Caco-2 (cell line): Measurements from ENCODE around the gene PLXNB2. TPM values are rescaled to one million over a fixed set of nuclear protein-coding genes. Genes with fewer than 3 reads are reported as not detected.
A peak's percentile ranks its signal among the peaks of the same experiment; 100 is the strongest.

Experiments
- BruUV-seq: library from RNA; stranded (reverse); fragments of 400-500 nt; replicated peaks from 2 replicates; lab custom pipeline; 2021; lab: Mats Ljungman, UMichigan
- CTCF ChIA-PET: fragments of 300-600 bp; sonication (Branson Sonifier 250); formaldehyde crosslinking; loops from one replicate; lab custom pipeline; 2022; ENCODE audit warnings: antibody characterized with exemption; lab: Charles Lee
- POLR2A ChIA-PET: fragments of 300-600 bp; sonication (Branson Sonifier 250); formaldehyde crosslinking; loops from one replicate; lab custom pipeline; 2022; ENCODE audit warnings: antibody characterized with exemption; lab: Charles Lee
- DNase-seq, 2 experiments: peaks; one replicate each; pipeline versions ENCODE4 v3.0.0 to v3.0.0-alpha.2; 2020 to 2022
- H3K27me3 ChIP-seq: replicated peaks from 2 replicates; pipeline ENCODE4 v1.6.0; 2011; ENCODE audit warnings: low read length; ENCODE audit not compliant: control insufficient read depth, insufficient read depth
- H3K36me3 ChIP-seq: 2 replicates; pipeline ENCODE4 v1.5.1; 2011; ENCODE audit warnings: low read length; ENCODE audit not compliant: control insufficient read depth, insufficient read depth
- H3K4me1 ChIP-seq: fragments of 250-450 bp; sonication (Bioruptor Pico); 2 replicates; pipeline ENCODE4 v1.5.1; 2020; ENCODE audit warnings: mild to moderate bottlenecking
- H3K4me3 ChIP-seq: 2 replicates; pipeline ENCODE4 v1.5.1; 2011; ENCODE audit warnings: low read depth, mild to moderate bottlenecking, control low read depth, low read length
- H3K9me3 ChIP-seq: fragments of 250-450 bp; sonication (Bioruptor Pico); 2 replicates; pipeline ENCODE4 v1.5.1; 2020; ENCODE audit warnings: mild to moderate bottlenecking, moderate library complexity
- H3K27ac Mint-ChIP-seq: one replicate; pipeline ENCODE4 v1.8.0; 2022; ENCODE audit warnings: mixed read lengths; ENCODE audit not compliant: unreplicated experiment
- H3K27me3 Mint-ChIP-seq: one replicate; pipeline ENCODE4 v1.8.0; 2022; ENCODE audit warnings: mixed read lengths; ENCODE audit not compliant: insufficient read depth, unreplicated experiment
- H3K36me3 Mint-ChIP-seq: one replicate; pipeline ENCODE4 v1.8.0; 2022; ENCODE audit warnings: mild to moderate bottlenecking, mixed read lengths; ENCODE audit not compliant: insufficient read depth, unreplicated experiment
- H3K4me1 Mint-ChIP-seq: one replicate; pipeline ENCODE4 v1.8.0; 2022; ENCODE audit warnings: low read depth, mixed read lengths; ENCODE audit not compliant: unreplicated experiment
- H3K4me3 Mint-ChIP-seq: one replicate; pipeline ENCODE4 v1.8.0; 2022; ENCODE audit warnings: mild to moderate bottlenecking, moderate library complexity, mixed read lengths; ENCODE audit not compliant: unreplicated experiment
- H3K9me3 Mint-ChIP-seq: one replicate; pipeline ENCODE4 v1.8.0; 2022; ENCODE audit warnings: mixed read lengths; ENCODE audit not compliant: unreplicated experiment
- intact Hi-C: fragments of 100-400 bp; cut with micrococcal nuclease; formaldehyde crosslinking; loops from one replicate; pipeline ENCODE4 v1.10.0; 2022; ENCODE audit not compliant: unreplicated experiment
- total RNA-seq: library from RNA; stranded (reverse); gene quantifications from 2 replicates; pipeline ENCODE4 v1.2.3, GENCODE V29; 2022
- TF ChIP-seq, protein P1 (sequence below), 2 experiments: fragments of 200-600 bp in 1 of 2; IDR thresholded peaks; 1 replicate in 1 of 2; 2 replicates in 1 of 2; pipeline versions ENCODE4 v1.5.1 to v1.8.0; 2011 to 2022; ENCODE audit warnings: antibody characterized with exemption in 1 of 2, control low read depth in 1 of 2, inconsistent platforms in 1 of 2, low read depth in 1 of 2, low read length in 1 of 2, mild to moderate bottlenecking in 1 of 2, moderate library complexity in 1 of 2; ENCODE audit not compliant: insufficient read depth in 1 of 2, severe bottlenecking in 1 of 2, unreplicated experiment in 1 of 2

PLXNB2 gene
- total RNA-seq, 1 experiment from 2014 or later: 260 TPM

DNA sequence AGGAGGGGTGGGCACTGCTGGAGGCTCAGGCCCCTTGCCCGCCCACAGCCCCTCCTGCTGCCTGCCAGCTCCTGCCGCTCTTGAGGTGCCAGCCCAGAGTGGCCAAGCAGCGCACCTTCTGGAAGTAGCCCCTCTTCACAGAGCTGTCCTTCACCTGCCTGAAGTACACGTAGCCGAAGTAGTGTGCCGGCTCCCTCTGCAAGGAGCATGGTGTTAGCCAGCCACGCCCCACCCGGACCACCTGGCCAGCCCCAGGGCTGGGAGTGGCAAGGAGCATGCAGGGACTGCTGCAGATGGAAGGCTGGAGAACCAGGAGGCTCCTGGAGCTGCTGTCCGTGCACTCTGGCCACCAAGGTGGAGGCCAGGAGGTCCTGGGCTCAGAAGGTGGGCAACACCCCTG is 9.7 kb upstream of the PLXNB2 start:
- no peaks in the 10 kb centered on the region for H3K27me3 ChIP-seq
- Mint-ChIP-seq H3K27me3 (no peaks in the 10 kb centered on the region), H3K9me3 (no peaks in the 10 kb centered on the region), H3K4me3 (no peak overlapping the region), H3K4me1 (no peaks in the 10 kb centered on the region), H3K36me3 (no peaks in the 10 kb centered on the region), H3K27ac (no peak overlapping the region)
- peak in 1 of 2 experiments; percentile 53 for DNase-seq
- ChIA-PET POLR2A (no interaction called here), CTCF (no interaction called here)
- intact Hi-C loops: no loop called here
- BruUV-seq: no TSS peak
- TF ChIP-seq, protein P1, sequence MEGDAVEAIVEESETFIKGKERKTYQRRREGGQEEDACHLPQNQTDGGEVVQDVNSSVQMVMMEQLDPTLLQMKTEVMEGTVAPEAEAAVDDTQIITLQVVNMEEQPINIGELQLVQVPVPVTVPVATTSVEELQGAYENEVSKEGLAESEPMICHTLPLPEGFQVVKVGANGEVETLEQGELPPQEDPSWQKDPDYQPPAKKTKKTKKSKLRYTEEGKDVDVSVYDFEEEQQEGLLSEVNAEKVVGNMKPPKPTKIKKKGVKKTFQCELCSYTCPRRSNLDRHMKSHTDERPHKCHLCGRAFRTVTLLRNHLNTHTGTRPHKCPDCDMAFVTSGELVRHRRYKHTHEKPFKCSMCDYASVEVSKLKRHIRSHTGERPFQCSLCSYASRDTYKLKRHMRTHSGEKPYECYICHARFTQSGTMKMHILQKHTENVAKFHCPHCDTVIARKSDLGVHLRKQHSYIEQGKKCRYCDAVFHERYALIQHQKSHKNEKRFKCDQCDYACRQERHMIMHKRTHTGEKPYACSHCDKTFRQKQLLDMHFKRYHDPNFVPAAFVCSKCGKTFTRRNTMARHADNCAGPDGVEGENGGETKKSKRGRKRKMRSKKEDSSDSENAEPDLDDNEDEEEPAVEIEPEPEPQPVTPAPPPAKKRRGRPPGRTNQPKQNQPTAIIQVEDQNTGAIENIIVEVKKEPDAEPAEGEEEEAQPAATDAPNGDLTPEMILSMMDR (IDR thresholded peaks at IDR 0.05; ENCODE audit: insufficient read depth in 1 of 2, low read depth in 1 of 2, low read length in 1 of 2, severe bottlenecking in 1 of 2, unreplicated experiment in 1 of 2): no peak
- H3K4me1 ChIP-seq: no peaks in the 10 kb centered on the region
- no peaks in the 10 kb centered on the region for H3K9me3 ChIP-seq
- H3K4me3 ChIP-seq: no peak overlapping the region
- H3K36me3 ChIP-seq: no peaks in the 10 kb centered on the region

DNA sequence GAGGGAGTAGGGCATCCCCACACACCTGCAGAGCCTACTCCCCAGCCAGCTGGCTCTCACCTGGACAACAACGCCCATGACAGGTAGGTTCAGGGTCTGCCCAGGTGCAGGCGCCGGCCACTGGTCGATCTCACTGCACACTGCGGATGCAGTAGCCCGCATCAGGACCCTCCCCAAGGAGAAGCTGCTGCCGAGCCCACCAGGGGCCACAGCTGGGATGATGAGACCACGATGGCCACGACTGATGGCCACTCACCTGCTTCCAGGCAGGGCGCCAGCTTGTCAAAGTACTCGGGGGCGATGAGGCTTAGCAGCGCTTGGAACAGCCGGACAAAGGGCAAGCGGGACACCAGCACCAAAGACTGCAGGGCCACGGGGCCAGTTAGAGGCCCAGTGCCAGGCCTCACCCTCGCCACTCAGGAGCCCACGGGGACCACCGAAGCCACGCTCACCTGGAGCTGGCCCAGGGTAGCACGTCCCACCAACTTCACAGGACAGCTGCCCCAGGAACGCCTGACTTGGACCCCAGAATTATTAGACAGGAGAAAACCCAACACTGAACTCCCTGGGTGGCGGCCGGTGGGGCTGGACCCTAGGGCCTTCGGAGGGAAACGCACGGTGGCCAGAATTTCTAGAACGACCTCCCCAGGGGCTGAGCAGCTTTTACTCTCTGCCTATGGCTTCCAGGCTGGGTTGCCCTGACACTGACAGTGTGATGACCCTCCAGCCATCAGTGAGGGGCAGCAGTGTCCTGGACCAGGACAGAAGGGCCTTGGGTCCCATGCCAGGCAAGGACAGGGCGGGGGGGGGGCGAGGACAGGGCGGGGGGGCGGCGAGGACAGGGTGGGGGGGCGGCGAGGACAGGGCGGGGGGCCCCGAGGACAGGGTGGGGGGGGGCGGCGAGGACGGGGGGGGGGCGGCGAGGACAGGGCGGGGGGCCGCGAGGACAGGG is 8.9 kb upstream of the PLXNB2 start:
- H3K27ac Mint-ChIP-seq: no peak overlapping the region
- intact Hi-C loops: no loop called here
- H3K9me3 Mint-ChIP-seq: no peaks in the 10 kb centered on the region
- ChIA-PET CTCF (interaction anchor here (1.4 kb wide), 1 partner anchor 17 kb away, joined by 3 read pairs; no protein-coding TSS in a partner anchor), POLR2A (no interaction called here)
- DNase-seq: no peak
- no TSS peak for BruUV-seq
- no peaks in the 10 kb centered on the region for H3K9me3 ChIP-seq
- H3K36me3 ChIP-seq: no peaks in the 10 kb centered on the region
- no peaks in the 10 kb centered on the region for H3K4me1 Mint-ChIP-seq
- H3K4me1 ChIP-seq: no peaks in the 10 kb centered on the region
- H3K27me3 ChIP-seq: no peaks in the 10 kb centered on the region
- H3K4me3 Mint-ChIP-seq: no peak overlapping the region
- H3K4me3 ChIP-seq: no peak overlapping the region
- no peaks in the 10 kb centered on the region for H3K36me3 Mint-ChIP-seq
- H3K27me3 Mint-ChIP-seq: no peaks in the 10 kb centered on the region
- TF ChIP-seq, protein P1 (IDR thresholded peaks at IDR 0.05; ENCODE audit: insufficient read depth in 1 of 2, low read depth in 1 of 2, low read length in 1 of 2, severe bottlenecking in 1 of 2, unreplicated experiment in 1 of 2): no peak

DNA sequence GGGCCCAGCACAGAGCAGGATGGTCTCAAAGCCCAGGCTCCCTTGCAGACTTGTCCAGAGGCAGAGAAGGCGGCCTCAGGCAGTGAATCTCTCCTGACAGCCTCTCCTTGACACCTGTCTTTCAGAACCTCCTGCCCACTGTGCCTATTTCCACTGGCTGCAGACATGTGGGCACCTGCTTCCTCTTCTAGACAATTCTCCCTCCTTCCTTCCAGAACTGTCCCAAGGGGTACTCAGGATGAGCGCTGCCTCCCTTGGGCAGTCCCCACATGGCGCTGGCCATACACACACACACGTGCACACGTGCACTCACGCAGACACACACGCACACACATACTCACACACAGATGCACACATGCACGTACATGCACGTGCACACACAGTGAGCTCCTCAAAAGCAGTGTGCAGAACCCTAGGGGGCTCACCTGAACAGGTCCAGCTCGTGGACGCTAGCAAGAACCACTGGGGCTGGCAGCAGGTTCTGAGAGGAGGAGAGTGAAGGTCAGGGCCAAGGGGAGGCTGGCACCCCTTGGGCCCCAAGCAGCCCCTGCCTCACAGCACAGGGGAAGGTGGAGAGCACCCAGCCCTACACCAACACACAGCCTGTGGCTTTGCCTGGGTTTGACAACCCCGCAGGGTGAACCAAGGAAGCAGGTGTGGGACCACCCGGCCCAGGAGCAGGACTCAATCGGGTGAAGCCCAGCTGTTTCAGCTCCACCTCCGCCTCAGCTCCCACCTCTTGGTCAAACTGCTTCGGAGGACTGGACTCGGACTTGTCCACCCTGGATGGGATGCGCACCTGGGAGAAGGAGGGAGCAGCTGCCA is 8.1 kb upstream of the PLXNB2 start:
- H3K27ac Mint-ChIP-seq: no peak overlapping the region
- ChIA-PET CTCF (interaction anchor here (1.4 kb wide), 1 partner anchor 16 kb away, joined by 3 read pairs; no protein-coding TSS in a partner anchor), POLR2A (no interaction called here)
- H3K4me3 Mint-ChIP-seq: no peak overlapping the region
- Histone ChIP-seq H3K36me3 (no peaks in the 10 kb centered on the region), H3K4me3 (no peak overlapping the region), H3K9me3 (no peaks in the 10 kb centered on the region), H3K4me1 (no peaks in the 10 kb centered on the region), H3K27me3 (no peaks in the 10 kb centered on the region)
- BruUV-seq: no TSS peak
- H3K36me3 Mint-ChIP-seq: no peaks in the 10 kb centered on the region
- TF ChIP-seq, protein P1 (IDR thresholded peaks at IDR 0.05; ENCODE audit: insufficient read depth in 1 of 2, low read depth in 1 of 2, low read length in 1 of 2, severe bottlenecking in 1 of 2, unreplicated experiment in 1 of 2): no peak
- H3K27me3 Mint-ChIP-seq: no peaks in the 10 kb centered on the region
- H3K9me3 Mint-ChIP-seq: no peaks in the 10 kb centered on the region
- no peaks in the 10 kb centered on the region for H3K4me1 Mint-ChIP-seq
- intact Hi-C loops: no loop called here
- DNase-seq: peak in 1 of 2 experiments; percentile 31
